Fibroblast of skin of left biceps (primary cell): Measurements from ENCODE around the gene WDR43.
"Not testable (repeated sequence)": the region's sequence is repeated elsewhere in the genome, so short reads cannot be mapped to it uniquely, and the experiment has no call there.

Source experiments
- DNase-seq, 2 experiments: peaks; one replicate each; pipeline ENCODE4 v3.0.0-alpha.2; 2013; ENCODE audit warnings: low read depth in 2 of 2

The WDR43 gene

GRCh38 chr2:28960401-28960800, 65.9 kb downstream of the WDR43 start:
- no peak for DNase-seq

GRCh38 chr2:28962505-28962904, 68.0 kb downstream of the WDR43 start:
- DNase-seq: no peak

DNA sequence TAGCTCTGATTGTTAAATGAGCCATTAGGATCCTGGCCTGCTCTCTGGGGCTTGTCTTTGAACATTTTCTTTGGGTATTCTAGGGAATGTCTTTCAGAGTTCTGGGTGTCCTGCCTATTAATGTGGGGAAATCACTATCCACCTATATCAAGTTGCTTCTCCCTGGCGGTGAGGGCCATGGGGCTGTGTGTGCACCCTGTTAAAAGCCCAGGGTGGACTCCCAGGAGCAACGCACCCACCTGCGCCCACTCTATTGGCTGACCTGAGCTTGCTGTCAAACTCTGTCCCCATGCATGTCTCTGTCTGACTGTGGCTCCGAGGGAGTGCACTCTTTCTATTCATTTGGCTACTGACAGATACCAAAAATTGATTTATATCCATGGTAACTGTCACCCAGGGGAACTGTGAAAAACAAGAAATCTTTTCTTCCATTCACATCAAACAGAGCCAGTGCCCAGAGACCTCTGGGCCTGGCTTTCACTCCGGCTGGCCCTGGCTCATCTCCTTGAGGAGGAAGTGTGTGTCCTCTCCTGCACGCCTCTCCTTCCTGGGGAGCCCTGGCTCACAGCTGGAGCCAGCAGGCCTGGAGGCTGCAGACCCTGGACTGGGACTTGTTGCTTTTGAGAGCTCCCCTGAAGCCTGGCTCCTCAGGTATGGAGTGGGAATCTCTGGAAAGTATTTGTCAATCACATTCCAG, 76.1 kb downstream of the WDR43 start:
- DNase-seq: no peak

GRCh38 chr2:28972778-28973335, 78.4 kb downstream of the WDR43 start:
- DNase-seq: no peak

- no peak for DNase-seq
These were observed 79.8 kb downstream of the WDR43 start for GRCh38 chr2:28974252-28974651.

GRCh38 chr2:28975671-28976070, 81.2 kb downstream of the WDR43 start:
- no peak for DNase-seq

GRCh38 chr2:28976584-28976983, 82.1 kb downstream of the WDR43 start:
- DNase-seq: no peak

- DNase-seq: no peak
These were observed 82.9 kb downstream of the WDR43 start for GRCh38 chr2:28977176-28977875.

DNA sequence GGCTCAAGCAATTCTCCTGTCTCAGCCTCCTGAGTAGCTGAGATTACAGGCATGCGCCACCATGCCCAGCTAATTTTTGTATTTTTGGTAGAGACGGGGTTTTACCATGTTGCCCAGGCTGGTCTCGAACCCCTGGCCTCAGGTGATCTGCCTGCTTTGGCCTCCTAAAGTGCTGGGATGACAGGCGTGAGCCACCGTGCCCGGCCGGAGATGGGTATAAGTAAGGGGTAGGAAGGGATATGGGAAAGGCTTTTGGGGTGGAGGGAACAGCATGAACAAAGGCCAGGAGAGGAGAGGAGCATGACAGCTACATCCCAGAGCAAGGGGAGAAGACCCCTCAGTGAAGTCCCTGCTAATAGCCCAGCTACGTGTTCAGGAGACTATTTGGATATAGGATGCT, 83.5 kb downstream of the WDR43 start:
- not testable (repeated sequence) for DNase-seq

- no peak for DNase-seq
These were observed 84.1 kb downstream of the WDR43 start for GRCh38 chr2:28978606-28979005.

DNA sequence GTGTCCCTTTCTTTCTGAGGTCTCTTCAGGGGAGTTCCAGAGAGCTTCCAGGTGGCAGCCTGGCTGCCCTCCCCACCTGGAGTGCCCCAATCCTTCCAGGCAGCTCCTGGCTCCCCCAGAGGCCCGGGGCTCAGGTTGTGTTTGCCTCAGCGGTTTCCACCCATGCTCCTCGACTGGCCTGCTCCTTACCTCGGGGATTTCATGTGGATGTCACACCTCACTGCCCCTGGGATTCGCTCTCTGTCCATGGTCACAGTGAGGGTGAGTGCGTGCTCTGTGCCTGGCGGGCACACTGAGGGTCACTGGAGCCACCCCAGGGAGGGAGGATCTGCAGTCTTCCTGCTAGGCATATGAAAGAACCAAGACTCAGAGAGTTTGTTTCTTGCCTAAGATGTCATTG, 84.6 kb downstream of the WDR43 start:
- no peak for DNase-seq

GRCh38 chr2:28979576-28980366, 85.3 kb downstream of the WDR43 start:
- DNase-seq: no peak

GRCh38 chr2:28980368-28981015, 86.0 kb downstream of the WDR43 start:
- no peak for DNase-seq

- DNase-seq: no peak
These were observed 86.6 kb downstream of the WDR43 start, which contains the start of gene TOGARAM2 for GRCh38 chr2:28981016-28981441. Gene TOGARAM2, plus strand, starts transcription at chr2:28981298. Its CDS starts 13,537 bp downstream, at chr2:28994835.

GRCh38 chr2:28981620-28982376, 87.3 kb downstream of the WDR43 start:
- DNase-seq: no peak

- no peak for DNase-seq
These were observed 88.0 kb downstream of the WDR43 start for GRCh38 chr2:28982381-28982950.

DNA sequence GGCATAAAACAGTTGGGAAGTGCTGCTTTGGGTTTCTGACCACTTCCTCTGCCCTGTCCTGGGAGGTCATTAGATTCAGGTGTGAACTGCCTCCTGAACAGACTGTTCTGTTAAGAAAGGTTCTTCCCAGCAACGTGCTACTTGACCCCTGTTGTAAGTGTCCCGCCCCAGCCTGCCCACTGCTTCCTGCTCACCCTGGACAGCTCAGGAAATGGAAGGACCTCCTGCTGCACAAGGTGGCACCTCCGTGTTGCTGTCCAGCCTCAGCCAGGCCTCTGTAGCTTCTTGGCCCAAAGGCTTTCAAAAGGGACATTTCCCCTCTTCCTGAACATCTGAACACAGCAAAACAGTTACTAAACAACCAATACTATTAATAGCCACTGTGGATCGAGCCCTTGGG, 92.0 kb downstream of the WDR43 start:
- DNase-seq: no peak

DNA sequence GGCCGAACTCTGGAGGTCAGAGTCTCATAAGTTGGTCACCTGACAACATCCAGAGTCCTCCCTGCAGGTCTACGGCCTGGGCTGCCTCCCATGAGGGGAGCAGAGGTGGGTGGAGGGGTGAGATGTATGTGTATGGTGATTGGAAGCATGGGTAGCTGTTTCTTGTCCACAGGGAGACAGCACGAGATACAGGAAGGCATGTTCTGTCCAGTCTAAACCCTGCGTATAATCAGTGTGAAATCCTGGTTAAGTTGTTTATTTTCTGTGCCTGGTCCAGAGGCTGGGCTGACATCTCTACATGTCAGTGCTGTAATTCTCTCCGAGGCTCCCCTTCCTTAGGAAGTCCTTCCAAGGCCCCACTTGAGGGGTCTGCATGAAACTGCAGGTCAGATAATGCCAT, 95.5 kb downstream of the WDR43 start:
- no peak for DNase-seq

DNA sequence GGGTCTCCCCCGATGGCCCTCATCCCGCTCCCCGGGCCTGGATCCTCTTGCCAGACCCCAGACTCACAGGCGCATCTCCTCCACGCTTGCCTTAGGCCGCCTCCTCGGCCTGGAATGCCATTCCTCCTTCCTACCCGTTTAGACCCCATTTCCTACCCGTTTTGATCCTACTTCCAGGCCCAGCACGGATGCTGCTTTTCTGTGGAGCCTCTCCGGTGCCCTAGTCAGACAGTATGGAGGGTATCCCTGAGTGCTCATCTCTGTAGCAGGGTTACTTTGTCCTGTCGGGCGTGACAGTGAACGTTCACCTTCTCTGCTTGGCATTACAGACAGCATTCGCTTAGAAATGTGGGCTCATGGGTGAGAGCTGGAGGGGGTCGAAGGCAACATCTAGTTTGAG, 96.0 kb downstream of the WDR43 start:
- DNase-seq: no peak

- no peak for DNase-seq
These were observed 96.6 kb downstream of the WDR43 start for GRCh38 chr2:28991021-28991420.

DNA sequence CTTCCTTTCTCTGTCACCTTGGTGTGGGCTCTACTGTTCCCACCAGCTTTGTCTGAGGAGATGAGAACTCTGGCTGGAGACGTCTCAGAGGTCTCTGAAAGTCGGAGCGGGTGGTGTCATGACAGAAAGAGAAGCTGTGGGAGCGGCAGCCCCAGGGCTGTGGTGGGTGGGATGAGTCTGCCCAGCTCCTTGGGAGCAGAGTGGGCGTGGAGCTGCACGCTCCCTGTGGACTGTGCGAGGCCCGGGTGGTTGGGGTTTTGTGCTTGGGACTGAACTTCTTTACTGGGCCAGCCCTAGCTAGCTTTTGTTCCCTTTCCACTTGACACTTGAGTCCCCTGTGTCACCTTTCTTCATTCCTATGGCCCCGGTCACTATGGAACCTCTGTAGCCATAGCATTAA, 97.0 kb downstream of the WDR43 start:
- DNase-seq: no peak
